ENCODE measurements around the gene NACAD.

The NACAD gene

GRCh38 chr7:45076946-45077345, 11.8 kb downstream of the NACAD start:
- H3K36me3 ChIP-seq (ENCODE audit: control insufficient read depth in 1 of 2, insufficient read depth in 2 of 2, low read length in 2 of 2), result peaks cover 31 to 61% of the 10 kb centered on the region in 2 donors
- H3K27me3 ChIP-seq (ENCODE audit: low read depth, low read length), result no peaks in the 10 kb centered on the region
- no peaks in the 10 kb centered on the region for H3K4me1 ChIP-seq (ENCODE audit: control insufficient read depth in 1 of 2, insufficient read depth in 2 of 2, low read length in 2 of 2)
- H3K27ac ChIP-seq (ENCODE audit: low read length), result no peak overlapping the region
- no peak overlapping the region for H3K4me3 ChIP-seq (ENCODE audit: low read depth in 1 of 2, low read length in 2 of 2)
- H3K9me3 ChIP-seq (ENCODE audit: control insufficient read depth in 1 of 2, low read length in 2 of 2), result no peaks in the 10 kb centered on the region

- no peaks in the 10 kb centered on the region for H3K4me1 ChIP-seq (ENCODE audit: control insufficient read depth in 1 of 2, insufficient read depth in 2 of 2, low read length in 2 of 2)
- H3K9me3 ChIP-seq (ENCODE audit: control insufficient read depth in 1 of 2, low read length in 2 of 2), result no peaks in the 10 kb centered on the region
- H3K27ac ChIP-seq (ENCODE audit: low read length), result no peak overlapping the region
- peaks cover 39 to 69% of the 10 kb centered on the region in 2 donors for H3K36me3 ChIP-seq (ENCODE audit: control insufficient read depth in 1 of 2, insufficient read depth in 2 of 2, low read length in 2 of 2)
- no peaks in the 10 kb centered on the region for H3K27me3 ChIP-seq (ENCODE audit: low read depth, low read length)
- H3K4me3 ChIP-seq (ENCODE audit: low read depth in 1 of 2, low read length in 2 of 2), result no peak overlapping the region
Measured at GRCh38 chr7:45075871-45076796, 12.6 kb downstream of the NACAD start.

- Histone ChIP-seq H3K27ac (ENCODE audit: low read length) (no peak overlapping the region), H3K36me3 (ENCODE audit: control insufficient read depth in 1 of 2, insufficient read depth in 2 of 2, low read length in 2 of 2) (peaks cover 44 to 76% of the 10 kb centered on the region in 2 donors), H3K4me1 (ENCODE audit: control insufficient read depth in 1 of 2, insufficient read depth in 2 of 2, low read length in 2 of 2) (no peaks in the 10 kb centered on the region), H3K4me3 (ENCODE audit: low read depth in 1 of 2, low read length in 2 of 2) (no peak overlapping the region), H3K9me3 (ENCODE audit: control insufficient read depth in 1 of 2, low read length in 2 of 2) (no peaks in the 10 kb centered on the region), H3K27me3 (ENCODE audit: low read depth, low read length) (no peaks in the 10 kb centered on the region)
Measured at GRCh38 chr7:45075355-45075644, 13.5 kb downstream of the NACAD start.

GRCh38 chr7:45074528-45075354, 14.0 kb downstream of the NACAD start:
- Histone ChIP-seq H3K36me3 (ENCODE audit: control insufficient read depth in 1 of 2, insufficient read depth in 2 of 2, low read length in 2 of 2) (peaks cover 46 to 82% of the 10 kb centered on the region in 2 donors), H3K27me3 (ENCODE audit: low read depth, low read length) (no peaks in the 10 kb centered on the region), H3K27ac (ENCODE audit: low read length) (no peak overlapping the region), H3K9me3 (ENCODE audit: control insufficient read depth in 1 of 2, low read length in 2 of 2) (no peaks in the 10 kb centered on the region), H3K4me1 (ENCODE audit: control insufficient read depth in 1 of 2, insufficient read depth in 2 of 2, low read length in 2 of 2) (no peaks in the 10 kb centered on the region), H3K4me3 (ENCODE audit: low read depth in 1 of 2, low read length in 2 of 2) (no peak overlapping the region)

- Histone ChIP-seq H3K27me3 (ENCODE audit: low read depth, low read length) (no peaks in the 10 kb centered on the region), H3K4me1 (ENCODE audit: control insufficient read depth in 1 of 2, insufficient read depth in 2 of 2, low read length in 2 of 2) (no peaks in the 10 kb centered on the region), H3K9me3 (ENCODE audit: control insufficient read depth in 1 of 2, low read length in 2 of 2) (no peaks in the 10 kb centered on the region), H3K36me3 (ENCODE audit: control insufficient read depth in 1 of 2, insufficient read depth in 2 of 2, low read length in 2 of 2) (peaks cover 52 to 90% of the 10 kb centered on the region in 2 donors), H3K27ac (ENCODE audit: low read length) (no peak overlapping the region), H3K4me3 (ENCODE audit: low read depth in 1 of 2, low read length in 2 of 2) (no peak overlapping the region)
Measured at GRCh38 chr7:45073786-45074527, 14.8 kb downstream of the NACAD start.

- Histone ChIP-seq H3K9me3 (ENCODE audit: control insufficient read depth in 1 of 2, low read length in 2 of 2) (no peaks in the 10 kb centered on the region), H3K36me3 (ENCODE audit: control insufficient read depth in 1 of 2, insufficient read depth in 2 of 2, low read length in 2 of 2) (peaks cover 53 to 95% of the 10 kb centered on the region in 2 donors), H3K4me3 (ENCODE audit: low read depth in 1 of 2, low read length in 2 of 2) (no peak overlapping the region), H3K4me1 (ENCODE audit: control insufficient read depth in 1 of 2, insufficient read depth in 2 of 2, low read length in 2 of 2) (no peaks in the 10 kb centered on the region), H3K27ac (ENCODE audit: low read length) (no peak overlapping the region), H3K27me3 (ENCODE audit: low read depth, low read length) (no peaks in the 10 kb centered on the region)
Measured at GRCh38 chr7:45073031-45073785, 15.6 kb downstream of the NACAD start.

- Histone ChIP-seq H3K4me1 (ENCODE audit: control insufficient read depth in 1 of 2, insufficient read depth in 2 of 2, low read length in 2 of 2) (no peaks in the 10 kb centered on the region), H3K36me3 (ENCODE audit: control insufficient read depth in 1 of 2, insufficient read depth in 2 of 2, low read length in 2 of 2) (peaks cover 58 to 97% of the 10 kb centered on the region in 2 donors), H3K27ac (ENCODE audit: low read length) (no peak overlapping the region), H3K27me3 (ENCODE audit: low read depth, low read length) (no peaks in the 10 kb centered on the region), H3K9me3 (ENCODE audit: control insufficient read depth in 1 of 2, low read length in 2 of 2) (no peaks in the 10 kb centered on the region), H3K4me3 (ENCODE audit: low read depth in 1 of 2, low read length in 2 of 2) (no peak overlapping the region)
Measured at GRCh38 chr7:45072131-45073030, 16.4 kb downstream of the NACAD start.

GRCh38 chr7:45071528-45071927, 17.2 kb downstream of the NACAD start:
- Histone ChIP-seq H3K27ac (ENCODE audit: low read length) (no peak overlapping the region), H3K36me3 (ENCODE audit: control insufficient read depth in 1 of 2, insufficient read depth in 2 of 2, low read length in 2 of 2) (peaks cover 55 to 90% of the 10 kb centered on the region in 2 donors)

GRCh38 chr7:45070254-45070642, 18.5 kb downstream of the NACAD start:
- H3K4me1 ChIP-seq (ENCODE audit: control insufficient read depth in 1 of 2, insufficient read depth in 2 of 2, low read length in 2 of 2), result no peaks in the 10 kb centered on the region
- H3K4me3 ChIP-seq (ENCODE audit: low read depth in 1 of 2, low read length in 2 of 2), result no peak overlapping the region
- H3K36me3 ChIP-seq (ENCODE audit: control insufficient read depth in 1 of 2, insufficient read depth in 2 of 2, low read length in 2 of 2), result peaks cover 62 to 83% of the 10 kb centered on the region in 2 donors
- H3K27ac ChIP-seq (ENCODE audit: low read length), result no peak overlapping the region
- no peaks in the 10 kb centered on the region for H3K9me3 ChIP-seq (ENCODE audit: control insufficient read depth in 1 of 2, low read length in 2 of 2)
- H3K27me3 ChIP-seq (ENCODE audit: low read depth, low read length), result no peaks in the 10 kb centered on the region

More at GRCh38 chr7:45071528-45071927, 17.2 kb downstream of the NACAD start:
- Histone ChIP-seq H3K4me3 (ENCODE audit: low read depth in 1 of 2, low read length in 2 of 2) (no peak overlapping the region), H3K9me3 (ENCODE audit: control insufficient read depth in 1 of 2, low read length in 2 of 2) (no peaks in the 10 kb centered on the region), H3K4me1 (ENCODE audit: control insufficient read depth in 1 of 2, insufficient read depth in 2 of 2, low read length in 2 of 2) (no peaks in the 10 kb centered on the region), H3K27me3 (ENCODE audit: low read depth, low read length) (no peaks in the 10 kb centered on the region)

All from muscle layer of duodenum (tissue), 2 donors.